HG02970 (cell line): ENCODE measurements around the gene OCA2.
"Not testable (repeated sequence)": the region's sequence is repeated elsewhere in the genome, so short reads cannot be mapped to it uniquely, and the experiment has no call there.

ENCODE experiments used
- ATAC-seq: cut with Tn5 transposase; IDR thresholded peaks from one replicate; pipeline ENCODE4 v1.9.1; 2021; ENCODE audit warnings: mild to moderate bottlenecking, moderate library complexity, moderate number of reproducible peaks; ENCODE audit not compliant: unreplicated experiment, low FRiP score

OCA2 gene

GRCh38 chr15:27796405-27797320 is 302.5 kb downstream of the OCA2 start:
- ATAC-seq = no peak

GRCh38 chr15:27792756-27793264 is 306.3 kb downstream of the OCA2 start:
- no peak for ATAC-seq

GRCh38 chr15:27790270-27790669 is 308.8 kb downstream of the OCA2 start:
- no peak for ATAC-seq

GRCh38 chr15:27787931-27788330 is 311.2 kb downstream of the OCA2 start:
- no peak for ATAC-seq

GRCh38 chr15:27784107-27784506 is 315.0 kb downstream of the OCA2 start:
- ATAC-seq = no peak

GRCh38 chr15:27783678-27784077 is 315.4 kb downstream of the OCA2 start:
- ATAC-seq = no peak

- no peak for ATAC-seq
Observed at GRCh38 chr15:27782125-27782524, 317.0 kb downstream of the OCA2 start.

GRCh38 chr15:27776501-27776900 is 322.6 kb downstream of the OCA2 start:
- ATAC-seq = no peak

- no peak for ATAC-seq
Observed at GRCh38 chr15:27774638-27775037, 324.5 kb downstream of the OCA2 start.

- ATAC-seq = no peak
Observed at GRCh38 chr15:27774191-27774590, 324.9 kb downstream of the OCA2 start.

- ATAC-seq = no peak
Observed at GRCh38 chr15:27771892-27772291, 327.2 kb downstream of the OCA2 start.

- no peak for ATAC-seq
Observed at GRCh38 chr15:27770769-27771554, 328.2 kb downstream of the OCA2 start.

GRCh38 chr15:27770086-27770607 is 329.0 kb downstream of the OCA2 start:
- no peak for ATAC-seq

GRCh38 chr15:27769652-27770051 is 329.5 kb downstream of the OCA2 start:
- ATAC-seq = no peak

- no peak for ATAC-seq
Observed at GRCh38 chr15:27768732-27769475, 330.2 kb downstream of the OCA2 start.

- no peak for ATAC-seq
Observed at GRCh38 chr15:27767918-27768640, 331.0 kb downstream of the OCA2 start.

GRCh38 chr15:27767430-27767829 is 331.7 kb downstream of the OCA2 start:
- ATAC-seq = not testable (repeated sequence)

- ATAC-seq = no peak
Observed at GRCh38 chr15:27764339-27764738, 334.8 kb downstream of the OCA2 start.

GRCh38 chr15:27763514-27763913 is 335.6 kb downstream of the OCA2 start:
- no peak for ATAC-seq

GRCh38 chr15:27762471-27762870 is 336.6 kb downstream of the OCA2 start:
- ATAC-seq = no peak
